Stimulated activated CD4-positive, alpha-beta T cell treated with anti-CD3 and anti-CD28 coated beads, TNF-alpha, amount 100 ng/mL, for 1 hour (primary cell): ENCODE measurements around the gene LHFPL6.
A peak's percentile ranks its signal among the peaks of the same experiment; 100 is the strongest.

ENCODE experiments used
- DNase-seq, 3 donors: peaks; one replicate each; pipeline ENCODE4 v3.0.0-alpha.2; 2020; ENCODE audit warnings: low read depth in 3 of 3, low spot score in 1 of 3

LHFPL6 gene

GRCh38 chr13:39602614-39603366 is at the start of gene LHFPL6:
Gene LHFPL6, minus strand, starts transcription at chr13:39603193.
- peak in 1 of 3 donors; percentile 53 for DNase-seq

DNA sequence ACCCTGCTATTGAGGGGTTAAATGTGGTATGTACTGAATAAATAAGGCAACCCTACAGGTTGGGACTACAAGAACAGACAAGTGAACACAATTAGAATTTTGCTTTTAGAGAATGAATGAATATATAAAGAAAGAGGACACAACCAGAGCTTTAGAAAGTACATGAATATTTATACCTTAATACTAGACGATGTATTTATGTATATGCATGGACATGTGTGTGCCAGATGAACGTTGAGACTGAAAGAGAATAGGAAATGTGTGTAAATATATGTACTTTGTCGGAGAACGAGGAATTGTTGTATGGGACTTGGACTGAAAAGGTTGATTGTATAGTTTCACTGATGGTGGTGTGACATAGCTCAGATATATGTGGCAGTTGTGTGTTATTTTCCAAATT is 43.1 kb upstream of the LHFPL6 start:
- DNase-seq: no peak

- no peak for DNase-seq
Measured at GRCh38 chr13:39641645-39642044, 38.7 kb upstream of the LHFPL6 start.

DNA sequence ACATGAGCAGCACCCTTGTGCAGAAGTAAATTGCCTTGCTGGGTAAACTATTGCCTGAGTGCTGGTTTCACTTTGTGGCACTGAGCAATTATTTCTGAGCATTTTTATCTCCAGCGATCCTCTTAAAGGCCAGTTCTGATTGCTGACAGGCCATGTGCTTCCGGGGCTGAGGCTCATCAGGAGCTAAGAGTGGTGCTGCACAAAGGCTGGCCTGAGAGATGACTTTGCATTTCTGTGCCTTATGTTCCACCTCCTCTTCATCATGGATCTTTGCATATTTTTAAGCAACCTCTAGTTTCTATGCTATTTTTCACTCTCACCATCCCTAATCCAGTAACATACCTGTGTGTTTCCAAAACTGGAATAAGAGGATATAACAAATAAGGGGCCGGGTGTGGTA is 34.9 kb upstream of the LHFPL6 start:
- DNase-seq: no peak

GRCh38 chr13:39635564-39635963 is 32.6 kb upstream of the LHFPL6 start:
- no peak for DNase-seq

- DNase-seq: no peak
Measured at GRCh38 chr13:39632994-39633393, 30.0 kb upstream of the LHFPL6 start.

DNA sequence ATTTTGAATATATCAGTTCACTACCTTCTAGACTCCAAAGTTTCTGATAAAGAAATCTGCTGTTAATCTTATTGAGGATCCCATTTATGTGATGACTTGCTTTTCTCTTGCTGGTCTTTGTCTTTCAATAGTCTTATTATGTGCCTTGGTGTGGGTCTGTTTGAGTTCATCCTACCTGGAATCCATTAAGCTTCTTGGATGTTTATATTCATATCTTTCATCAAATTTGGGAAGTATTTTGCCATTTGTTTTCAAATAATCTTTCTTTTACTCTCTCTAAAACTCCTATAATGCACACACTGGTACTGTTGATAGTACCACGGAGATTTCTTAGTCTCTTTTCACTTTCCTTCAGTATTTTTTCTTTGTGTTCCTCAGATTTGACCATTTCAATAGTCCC is 28.3 kb upstream of the LHFPL6 start:
- DNase-seq: no peak

DNA sequence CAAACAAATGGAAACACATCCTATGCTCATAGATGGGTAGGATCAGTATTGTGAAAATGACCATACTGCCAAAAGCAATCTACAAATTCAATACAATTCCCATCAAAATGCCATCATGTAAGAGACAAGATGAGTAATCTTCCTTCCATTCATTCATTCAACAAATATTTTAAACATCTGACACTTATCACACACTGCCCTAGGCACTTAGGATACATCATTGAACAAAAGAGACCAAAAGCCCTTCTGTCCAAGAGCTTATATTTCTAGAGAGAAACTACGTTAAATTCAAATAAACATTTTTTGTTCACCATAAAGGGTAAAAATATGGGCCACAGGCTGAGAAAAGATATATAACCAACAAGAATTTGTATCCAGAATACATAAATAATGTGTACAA is 20.5 kb upstream of the LHFPL6 start:
- no peak for DNase-seq

- no peak for DNase-seq
Measured at GRCh38 chr13:39618561-39618960, 15.6 kb upstream of the LHFPL6 start.

DNA sequence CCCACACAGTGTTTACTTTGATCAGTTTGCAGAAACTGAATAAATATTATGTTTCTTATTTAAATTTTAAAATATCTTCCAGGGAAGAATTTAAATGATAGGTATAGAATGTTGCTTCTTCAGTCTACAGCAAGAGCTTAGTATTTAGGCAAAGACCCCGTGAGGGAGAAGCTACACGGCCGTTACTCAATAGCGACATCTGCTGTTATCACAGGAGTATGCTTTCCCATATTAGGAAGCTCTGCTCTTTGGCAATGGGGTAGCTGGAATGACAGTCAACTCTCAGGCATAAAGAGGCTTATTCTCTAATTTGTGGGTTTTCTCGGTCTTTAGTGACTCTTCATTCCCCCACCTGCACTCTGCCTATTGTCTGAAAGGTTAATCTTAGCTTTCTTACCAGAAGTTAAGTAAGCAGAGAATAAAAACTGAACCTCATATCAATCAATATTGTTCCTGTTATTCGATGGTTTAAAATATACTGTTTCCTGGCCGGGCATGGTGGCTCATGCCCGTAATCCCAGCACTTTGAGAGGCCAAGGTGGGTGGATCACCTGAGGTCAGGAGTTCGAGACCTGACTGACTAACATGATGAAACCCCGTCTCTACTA is 13.2 kb upstream of the LHFPL6 start:
- no peak for DNase-seq

GRCh38 chr13:39612023-39612637 is 9.1 kb upstream of the LHFPL6 start:
- peak in 1 of 3 donors; percentile 16 for DNase-seq

DNA sequence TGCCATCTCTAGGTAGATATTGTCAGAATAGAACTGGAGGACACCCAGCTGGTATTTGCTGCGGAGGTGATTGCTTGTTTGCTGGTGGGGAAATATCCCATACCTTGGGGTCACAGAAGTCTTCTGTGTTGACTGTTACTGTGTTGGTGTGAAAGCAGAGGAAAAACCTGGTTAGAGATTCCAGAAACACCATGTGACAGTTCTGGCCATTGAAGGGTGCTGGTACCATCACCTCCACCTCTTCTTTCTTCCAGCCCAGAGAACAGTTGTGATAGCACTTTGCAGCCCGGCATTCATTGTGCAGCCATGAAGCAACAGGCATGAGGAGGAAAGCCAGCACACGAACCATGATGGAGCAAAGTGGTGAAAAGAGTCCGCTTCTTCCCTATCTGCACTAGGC is 4.9 kb upstream of the LHFPL6 start:
- no peak for DNase-seq

DNA sequence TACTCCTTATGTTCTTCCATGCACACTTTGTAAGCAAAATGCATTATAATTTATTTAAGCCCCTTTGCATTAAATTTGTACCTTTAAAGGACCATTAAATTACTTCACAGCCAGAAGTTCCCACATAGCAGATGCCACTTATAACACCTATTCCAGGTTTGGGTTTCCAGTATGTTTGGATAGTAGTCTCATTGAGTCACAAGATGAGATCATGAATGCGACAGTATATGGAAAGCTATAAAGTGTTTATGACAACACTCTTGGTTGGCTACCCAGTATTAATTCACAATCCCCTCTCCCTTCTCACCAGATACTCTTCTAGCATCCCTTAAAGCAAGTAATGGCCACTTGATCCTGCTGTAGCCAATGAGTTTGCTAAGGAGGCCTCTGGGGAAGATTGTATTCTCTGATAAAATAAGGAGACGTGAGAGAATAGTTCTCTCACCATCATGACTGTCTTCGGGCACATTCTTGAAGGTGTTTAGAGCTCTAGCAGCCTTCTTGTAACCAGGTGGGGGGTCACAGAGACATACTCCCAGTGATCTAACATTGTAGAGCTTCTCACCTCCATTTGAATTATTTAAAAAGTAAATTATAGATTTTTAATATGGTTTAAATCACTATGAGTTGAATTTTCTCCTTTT is 2.8 kb upstream of the LHFPL6 start:
- DNase-seq: no peak

DNA sequence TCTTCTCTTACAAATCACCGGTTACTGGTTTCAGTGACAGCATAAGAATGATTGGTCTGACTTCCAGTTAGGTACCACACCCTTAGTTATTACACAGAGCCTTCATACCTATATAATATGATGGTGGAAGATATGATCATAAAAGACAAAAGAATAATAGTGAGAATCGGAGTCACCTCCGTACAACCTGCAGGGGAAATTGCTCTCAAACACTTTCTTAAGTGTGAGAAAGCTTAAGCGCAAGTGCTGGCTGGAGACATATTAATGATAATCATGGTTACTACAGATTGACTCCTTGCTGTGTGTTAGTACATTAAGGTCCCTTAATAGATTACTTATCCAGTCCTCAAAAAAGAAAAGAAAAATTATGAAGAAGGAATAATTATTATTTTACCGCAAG is 1.8 kb upstream of the LHFPL6 start:
- DNase-seq: no peak

GRCh38 chr13:39603424-39603947 is 493 bp upstream of the LHFPL6 start:
- DNase-seq: no peak

GRCh38 chr13:39602277-39602613 is 748 bp downstream of the LHFPL6 start:
- DNase-seq: no peak

DNA sequence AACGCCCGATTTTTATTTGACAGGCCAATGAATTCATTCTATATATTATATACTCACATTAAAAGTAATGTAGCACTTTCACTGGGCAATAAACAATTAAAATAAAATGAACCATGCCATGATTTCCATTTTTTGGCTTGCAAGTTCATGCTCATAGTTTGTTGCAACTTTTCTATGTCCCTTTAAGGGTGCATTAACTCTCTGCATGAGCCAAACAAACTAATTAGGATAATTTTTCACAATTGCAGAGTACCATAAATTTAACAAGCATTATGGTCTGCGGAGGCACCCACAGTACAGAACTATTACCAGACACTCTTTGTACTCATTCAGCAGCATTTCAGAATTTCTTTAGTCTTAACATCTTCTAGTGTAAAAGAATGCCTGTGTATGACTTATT is 1.4 kb downstream of the LHFPL6 start:
- DNase-seq: no peak

DNA sequence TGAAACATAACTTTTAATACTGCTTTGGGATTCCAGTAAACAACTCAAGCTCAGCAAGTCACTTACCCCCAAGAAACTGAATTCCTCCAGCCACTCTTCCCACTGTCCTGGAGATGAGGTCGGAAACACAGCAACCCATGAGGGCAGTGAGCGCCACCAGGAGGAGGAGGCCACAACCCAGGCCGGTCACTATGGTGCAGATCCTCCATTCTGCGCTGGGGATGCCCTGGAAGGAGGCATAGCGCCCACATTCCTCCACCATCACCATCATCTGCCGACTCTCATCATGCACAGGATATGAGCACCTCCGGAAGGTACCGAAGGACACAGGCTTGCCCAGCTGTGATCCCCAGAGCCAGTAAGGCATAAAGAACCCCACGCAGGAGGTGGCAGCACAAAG is 2.2 kb downstream of the LHFPL6 start:
- DNase-seq: no peak

DNA sequence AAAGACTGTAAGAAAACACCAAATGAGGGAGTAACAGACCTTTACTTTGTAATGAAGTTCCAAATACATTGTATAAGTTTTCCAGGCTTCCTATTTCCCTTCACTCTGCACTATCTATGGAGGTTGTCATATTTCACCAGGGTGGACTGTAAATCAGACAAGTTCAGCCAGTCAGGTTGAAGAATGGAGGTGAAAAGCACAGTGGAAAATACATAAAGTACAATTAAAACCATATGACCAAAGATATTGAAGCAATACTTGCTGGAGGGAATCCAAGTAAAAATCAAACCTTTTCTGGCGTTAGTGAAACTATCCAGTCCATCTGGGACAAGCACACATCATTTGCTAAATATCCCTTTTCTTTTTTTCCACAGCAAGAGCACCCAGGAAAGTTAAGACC is 3.2 kb downstream of the LHFPL6 start:
- no peak for DNase-seq

GRCh38 chr13:39599012-39599411 is 4.0 kb downstream of the LHFPL6 start:
- DNase-seq: no peak

DNA sequence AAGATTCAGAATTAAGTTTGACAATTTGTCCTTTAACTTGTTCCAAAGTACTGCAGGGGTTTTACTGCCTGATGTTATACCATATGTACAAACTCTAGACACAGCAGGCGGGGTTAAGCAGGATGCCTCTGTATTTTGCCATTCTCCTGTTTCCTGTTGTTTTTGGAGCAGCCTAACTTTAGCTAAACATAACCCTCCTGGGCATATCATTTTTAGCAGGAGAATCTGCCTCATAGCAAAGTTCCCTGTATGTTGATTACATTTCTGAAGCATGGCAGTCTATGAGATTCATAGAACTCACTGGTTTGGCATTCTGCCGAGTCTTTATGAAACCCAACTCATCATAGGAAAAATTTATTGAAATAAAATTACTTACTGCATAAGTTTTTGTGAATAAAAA is 5.2 kb downstream of the LHFPL6 start:
- DNase-seq: no peak

DNA sequence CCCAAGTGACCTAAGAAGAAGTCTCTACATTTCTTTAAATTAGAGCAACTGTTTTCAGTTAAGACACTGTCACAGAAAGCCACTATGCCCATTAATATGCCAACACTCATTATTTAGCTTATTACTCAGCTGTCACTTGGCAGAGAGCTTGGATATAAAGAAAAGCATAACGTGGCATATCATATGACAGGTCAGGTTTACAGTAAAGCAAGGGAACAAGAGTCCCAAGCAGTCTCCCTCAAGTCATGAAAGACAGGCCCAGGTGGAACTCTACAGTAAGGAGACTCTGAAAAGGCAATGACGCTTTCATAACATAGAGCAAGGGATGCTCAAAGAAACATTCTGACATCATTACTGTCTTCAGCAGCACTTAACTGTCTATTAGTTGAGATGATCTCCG is 6.3 kb downstream of the LHFPL6 start:
- no peak for DNase-seq
